ENCODE results near the gene ARF1. TPM values are rescaled to one million over a fixed set of nuclear protein-coding genes. Genes with fewer than 3 reads are reported as not detected.

Gene ARF1
- total and polyA plus RNA-seq, 2 of the 13 experiments (the other 11 are each of a cell fraction or from before 2014, with no cell fraction given), result 186 to 327 TPM

GRCh38 chr1:228139931-228140723, 57.6 kb downstream of the ARF1 start, which contains the start of gene GUK1 (continued):
- TF ChIP-seq ZNF350 (CRISPR knock-in tag; IDR thresholded peaks at IDR 0.05; ENCODE audit: borderline replicate concordance, low read depth), result peak; percentile 49; the same call in 1 of the 2 replicates
- no peak; the same call in 1 of the 2 replicates for TF ChIP-seq POGK (CRISPR knock-in tag; conservative IDR thresholded peaks at IDR 0.05)
- no peak for TF ChIP-seq TSC22D2 (CRISPR knock-in tag; IDR thresholded peaks at IDR 0.05; ENCODE audit: borderline replicate concordance)
- TF ChIP-seq, protein P1, sequence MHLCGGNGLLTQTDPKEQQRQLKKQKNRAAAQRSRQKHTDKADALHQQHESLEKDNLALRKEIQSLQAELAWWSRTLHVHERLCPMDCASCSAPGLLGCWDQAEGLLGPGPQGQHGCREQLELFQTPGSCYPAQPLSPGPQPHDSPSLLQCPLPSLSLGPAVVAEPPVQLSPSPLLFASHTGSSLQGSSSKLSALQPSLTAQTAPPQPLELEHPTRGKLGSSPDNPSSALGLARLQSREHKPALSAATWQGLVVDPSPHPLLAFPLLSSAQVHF (CRISPR knock-in tag; IDR thresholded peaks at IDR 0.05), result no peak
- TF ChIP-seq, protein P2, sequence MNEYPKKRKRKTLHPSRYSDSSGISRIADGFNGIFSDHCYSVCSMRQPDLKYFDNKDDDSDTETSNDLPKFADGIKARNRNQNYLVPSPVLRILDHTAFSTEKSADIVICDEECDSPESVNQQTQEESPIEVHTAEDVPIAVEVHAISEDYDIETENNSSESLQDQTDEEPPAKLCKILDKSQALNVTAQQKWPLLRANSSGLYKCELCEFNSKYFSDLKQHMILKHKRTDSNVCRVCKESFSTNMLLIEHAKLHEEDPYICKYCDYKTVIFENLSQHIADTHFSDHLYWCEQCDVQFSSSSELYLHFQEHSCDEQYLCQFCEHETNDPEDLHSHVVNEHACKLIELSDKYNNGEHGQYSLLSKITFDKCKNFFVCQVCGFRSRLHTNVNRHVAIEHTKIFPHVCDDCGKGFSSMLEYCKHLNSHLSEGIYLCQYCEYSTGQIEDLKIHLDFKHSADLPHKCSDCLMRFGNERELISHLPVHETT (CRISPR knock-in tag; conservative IDR thresholded peaks at IDR 0.05), result peak; percentile 80; the same call in 1 of the 2 replicates
- no peak for TF ChIP-seq YY1 (IDR thresholded peaks at IDR 0.05; ENCODE audit: insufficient read depth, insufficient replicate concordance, low read depth, low read length)
- TF ChIP-seq ZNF766 (CRISPR knock-in tag; IDR thresholded peaks at IDR 0.05; ENCODE audit: borderline replicate concordance), result 0 out of 2 replicates have a peak, but pooled peaks have one; percentile 11
- no peak for TF ChIP-seq ZNF530 (CRISPR knock-in tag; IDR thresholded peaks at IDR 0.05; ENCODE audit: low read depth)
- no peak for TF ChIP-seq KIAA2018 (CRISPR knock-in tag; IDR thresholded peaks at IDR 0.05; ENCODE audit: borderline replicate concordance)
- no peak for TF ChIP-seq NR2F6 (IDR thresholded peaks at IDR 0.05)
- peak; percentile 24; the same call in 1 of the 2 replicates for TF ChIP-seq NR2F6 (CRISPR knock-in tag; IDR thresholded peaks at IDR 0.05)
- no peak for TF ChIP-seq ZNF567 (CRISPR knock-in tag; IDR thresholded peaks at IDR 0.05; ENCODE audit: borderline replicate concordance)
- TF ChIP-seq FLYWCH1 (CRISPR knock-in tag; IDR thresholded peaks at IDR 0.05), result 0 out of 2 replicates have a peak, but pooled peaks have one; percentile 74
- TF ChIP-seq, protein P3, sequence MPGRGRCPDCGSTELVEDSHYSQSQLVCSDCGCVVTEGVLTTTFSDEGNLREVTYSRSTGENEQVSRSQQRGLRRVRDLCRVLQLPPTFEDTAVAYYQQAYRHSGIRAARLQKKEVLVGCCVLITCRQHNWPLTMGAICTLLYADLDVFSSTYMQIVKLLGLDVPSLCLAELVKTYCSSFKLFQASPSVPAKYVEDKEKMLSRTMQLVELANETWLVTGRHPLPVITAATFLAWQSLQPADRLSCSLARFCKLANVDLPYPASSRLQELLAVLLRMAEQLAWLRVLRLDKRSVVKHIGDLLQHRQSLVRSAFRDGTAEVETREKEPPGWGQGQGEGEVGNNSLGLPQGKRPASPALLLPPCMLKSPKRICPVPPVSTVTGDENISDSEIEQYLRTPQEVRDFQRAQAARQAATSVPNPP (CRISPR knock-in tag; IDR thresholded peaks at IDR 0.05), result no peak
- TF ChIP-seq MED1 (CRISPR knock-in tag; IDR thresholded peaks at IDR 0.05), result peak; percentile 77
